Measurements from ENCODE around the gene KIF2C. TPM values are rescaled to one million over a fixed set of nuclear protein-coding genes. Genes with fewer than 3 reads are reported as not detected.

The KIF2C gene
- total and polyA plus RNA-seq, 2 of the 4 experiments (the other 2 are of a cell fraction): 31.6 to 45.0 TPM

GRCh38 chr1:44743211-44743610, 3.6 kb downstream of the KIF2C start:
- no peaks in the 10 kb centered on the region for H3K9me3 ChIP-seq (ENCODE audit: control insufficient read depth, insufficient read depth, low read length)
- no peak overlapping the region for H3K4me3 ChIP-seq (ENCODE audit: insufficient read depth, low read depth, low read length)
- TF ChIP-seq MAFK (IDR thresholded peaks at IDR 0.05; ENCODE audit: low read depth, low read length): no peak
- no peak for TF ChIP-seq RFX5 (IDR thresholded peaks at IDR 0.05; ENCODE audit: low read depth, low read length)
- no peak for TF ChIP-seq MAZ (IDR thresholded peaks at IDR 0.05; ENCODE audit: borderline replicate concordance, low read depth, low read length)
- TF ChIP-seq POLR2A (IDR thresholded peaks at IDR 0.05; ENCODE audit: low read depth, low read length): no peak
- no peak for TF ChIP-seq NFE2L2 (IDR thresholded peaks at IDR 0.05; ENCODE audit: low read depth, low read length)
- TF ChIP-seq, protein P1, sequence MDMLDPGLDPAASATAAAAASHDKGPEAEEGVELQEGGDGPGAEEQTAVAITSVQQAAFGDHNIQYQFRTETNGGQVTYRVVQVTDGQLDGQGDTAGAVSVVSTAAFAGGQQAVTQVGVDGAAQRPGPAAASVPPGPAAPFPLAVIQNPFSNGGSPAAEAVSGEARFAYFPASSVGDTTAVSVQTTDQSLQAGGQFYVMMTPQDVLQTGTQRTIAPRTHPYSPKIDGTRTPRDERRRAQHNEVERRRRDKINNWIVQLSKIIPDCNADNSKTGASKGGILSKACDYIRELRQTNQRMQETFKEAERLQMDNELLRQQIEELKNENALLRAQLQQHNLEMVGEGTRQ (IDR thresholded peaks at IDR 0.05; ENCODE audit: low read depth, low read length): no peak
- TF ChIP-seq, protein P2, sequence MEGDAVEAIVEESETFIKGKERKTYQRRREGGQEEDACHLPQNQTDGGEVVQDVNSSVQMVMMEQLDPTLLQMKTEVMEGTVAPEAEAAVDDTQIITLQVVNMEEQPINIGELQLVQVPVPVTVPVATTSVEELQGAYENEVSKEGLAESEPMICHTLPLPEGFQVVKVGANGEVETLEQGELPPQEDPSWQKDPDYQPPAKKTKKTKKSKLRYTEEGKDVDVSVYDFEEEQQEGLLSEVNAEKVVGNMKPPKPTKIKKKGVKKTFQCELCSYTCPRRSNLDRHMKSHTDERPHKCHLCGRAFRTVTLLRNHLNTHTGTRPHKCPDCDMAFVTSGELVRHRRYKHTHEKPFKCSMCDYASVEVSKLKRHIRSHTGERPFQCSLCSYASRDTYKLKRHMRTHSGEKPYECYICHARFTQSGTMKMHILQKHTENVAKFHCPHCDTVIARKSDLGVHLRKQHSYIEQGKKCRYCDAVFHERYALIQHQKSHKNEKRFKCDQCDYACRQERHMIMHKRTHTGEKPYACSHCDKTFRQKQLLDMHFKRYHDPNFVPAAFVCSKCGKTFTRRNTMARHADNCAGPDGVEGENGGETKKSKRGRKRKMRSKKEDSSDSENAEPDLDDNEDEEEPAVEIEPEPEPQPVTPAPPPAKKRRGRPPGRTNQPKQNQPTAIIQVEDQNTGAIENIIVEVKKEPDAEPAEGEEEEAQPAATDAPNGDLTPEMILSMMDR (conservative IDR thresholded peaks at IDR 0.05; ENCODE audit: low read depth, low read length): no peak
- TF ChIP-seq CHD1 (IDR thresholded peaks at IDR 0.05; ENCODE audit: low read depth, low read length): no peak
- TF ChIP-seq RCOR1 (IDR thresholded peaks at IDR 0.05; ENCODE audit: insufficient replicate concordance, low read length): no peak
- TF ChIP-seq FOS (IDR thresholded peaks at IDR 0.05; ENCODE audit: low read depth, low read length): no peak
- no peak for TF ChIP-seq SMC3 (IDR thresholded peaks at IDR 0.05; ENCODE audit: low read depth, low read length)
- TF ChIP-seq BHLHE40 (IDR thresholded peaks at IDR 0.05; ENCODE audit: low read depth, low read length): no peak
- no peak for TF ChIP-seq MXI1 (IDR thresholded peaks at IDR 0.05; ENCODE audit: borderline replicate concordance, low read depth, low read length)
- TF ChIP-seq CEBPB (IDR thresholded peaks at IDR 0.05; ENCODE audit: low read depth, low read length): no peak
- TF ChIP-seq RAD21 (IDR thresholded peaks at IDR 0.05; ENCODE audit: low read length): no peak
- no peak for TF ChIP-seq ELK1 (IDR thresholded peaks at IDR 0.05; ENCODE audit: borderline replicate concordance, low read depth, low read length)
- DNase-seq: no peak
- H3K79me1 ChIP-seq (ENCODE audit: low read depth in 1 of 2, low read length in 2 of 2): peaks cover 39 to 61% of the 10 kb centered on the region in 2 experiments
- 0 out of 2 replicates have a peak overlapping the region, but pooled peaks have one; percentile 14 for H3K14ac ChIP-seq (replicated peaks; ENCODE audit: low read depth, low read length)
- no peak overlapping the region; the same call in 1 of the 2 replicates for H4K5ac ChIP-seq (ENCODE audit: low read depth, low read length)
- no peak for ATAC-seq (ENCODE audit: low read depth)
- no peak overlapping the region for H3K56ac ChIP-seq (ENCODE audit: extremely low read depth, insufficient read depth, low read length)
- H3K23ac ChIP-seq (ENCODE audit: low read depth, low read length): peak overlapping the region; percentile 94
- dilution Hi-C loops (cut with HindIII; ENCODE audit: low sequenced_read_pairs, unreplicated experiment) (no loop called here), in situ Hi-C loops (cut with MboI; ENCODE audit: low sequenced_read_pairs) (no loop called here), intact Hi-C loops (cut with micrococcal nuclease) (no loop called here)
- no TSS peak for BruUV-seq (replicated peaks)
- WGBS, 2 experiments (ENCODE audit: extremely low coverage in 2 of 2, insufficient read length in 1 of 2): no CpG with 5 or more reads among the region's 1 CpG
- H2BK15ac ChIP-seq (ENCODE audit: low read depth, low read length): no peak overlapping the region
- H4K91ac ChIP-seq (ENCODE audit: insufficient read depth, low read depth, low read length): no peak overlapping the region
- no peak overlapping the region for H3K18ac ChIP-seq (ENCODE audit: low read depth, low read length)
- no peak overlapping the region for H2BK120ac ChIP-seq (ENCODE audit: low read depth, low read length)
- no peak overlapping the region for H2BK5ac ChIP-seq (ENCODE audit: low read depth, low read length, poor library complexity, severe bottlenecking)
- H4K20me1 ChIP-seq (ENCODE audit: insufficient read depth, low read length): no peaks in the 10 kb centered on the region; the same call in 1 of the 2 replicates
- peak overlapping the region in 1 of 2 experiments; percentile 31; a peak in 2 of 4 replicates for H4K8ac ChIP-seq (ENCODE audit: low read depth in 2 of 2, low read length in 2 of 2)
- H3K9ac ChIP-seq (ENCODE audit: low read depth, low read length): no peak overlapping the region
- H3K9me1 ChIP-seq (ENCODE audit: insufficient read depth, low read length): peaks cover 5% of the 10 kb centered on the region
- no peak overlapping the region for H3K27ac ChIP-seq (ENCODE audit: insufficient read depth, low read length)
- CTCF ChIA-PET: interaction anchor here (0.6 to 1.5 kb wide), 2 partner anchors 13 to 91 kb away, joined by 5 to 8 read pairs; partner anchors contain the start of gene RNU5D-1
- POLR2A ChIA-PET (ENCODE audit: unreplicated experiment): interaction anchor here (0.6 kb wide), 1 partner anchor 76 kb away, joined by 3 read pairs; no protein-coding TSS in a partner anchor
- H2BK20ac ChIP-seq (ENCODE audit: low read depth, low read length): no peak overlapping the region
- no peak overlapping the region for H2AK5ac ChIP-seq (ENCODE audit: low read depth, low read length)
- H2AFZ ChIP-seq (replicated peaks; ENCODE audit: low read length, poor library complexity): peak overlapping the region; percentile 71
- peaks cover 4% of the 10 kb centered on the region for H3K4me1 ChIP-seq (ENCODE audit: control insufficient read depth, insufficient read depth, low read length)
- H3K4ac ChIP-seq (ENCODE audit: low read depth, low read length): peak overlapping the region; percentile 4; the same call in 1 of the 2 replicates
- no peak overlapping the region for H3K4me2 ChIP-seq (ENCODE audit: low read depth, low read length)
- peaks cover 3% of the 10 kb centered on the region; the same call in 1 of the 2 replicates for H3K36me3 ChIP-seq (ENCODE audit: control insufficient read depth, insufficient read depth, low read length)
- H2AK9ac ChIP-seq (replicated peaks; ENCODE audit: low read depth, low read length, poor library complexity): no peak overlapping the region
- no peaks in the 10 kb centered on the region for H3K27me3 ChIP-seq (ENCODE audit: control insufficient read depth, insufficient read depth, low read length)

All from IMR-90 (cell line).